Memory B cell (primary cell): ENCODE results near the gene ACAP3.
"Not testable (repeated sequence)": the region's sequence is repeated elsewhere in the genome, so short reads cannot be mapped to it uniquely, and the experiment has no call there.

Experiments used
- ATAC-seq: fragments of 150-1000 bp; cut with Tn5 transposase; 2 replicates; pipeline ENCODE4 v1.10.0; 2021; ENCODE audit warnings: low read depth, mild to moderate bottlenecking, moderate library complexity
- DNase-seq, 2 donors: peaks; one replicate each; pipeline ENCODE4 v3.0.0; 2022; ENCODE audit warnings: low spot score in 2 of 2
- H3K27ac Mint-ChIP-seq: one replicate; pipeline ENCODE4 v1.8.0; 2022; ENCODE audit warnings: mild to moderate bottlenecking, moderate library complexity, mixed read lengths
- H3K27me3 Mint-ChIP-seq: one replicate; pipeline ENCODE4 v1.8.0; 2022; ENCODE audit warnings: mixed read lengths
- H3K36me3 Mint-ChIP-seq: one replicate; pipeline ENCODE4 v1.8.0; 2022; ENCODE audit warnings: mild to moderate bottlenecking, mixed read lengths
- H3K4me1 Mint-ChIP-seq: one replicate; pipeline ENCODE4 v1.8.0; 2022; ENCODE audit warnings: mixed read lengths
- H3K4me3 Mint-ChIP-seq: one replicate; pipeline ENCODE4 v1.8.0; 2022; ENCODE audit warnings: mild to moderate bottlenecking, moderate library complexity, mixed read lengths
- H3K9me3 Mint-ChIP-seq: one replicate; pipeline ENCODE4 v1.8.0; 2022; ENCODE audit warnings: mixed read lengths

Gene ACAP3

DNA sequence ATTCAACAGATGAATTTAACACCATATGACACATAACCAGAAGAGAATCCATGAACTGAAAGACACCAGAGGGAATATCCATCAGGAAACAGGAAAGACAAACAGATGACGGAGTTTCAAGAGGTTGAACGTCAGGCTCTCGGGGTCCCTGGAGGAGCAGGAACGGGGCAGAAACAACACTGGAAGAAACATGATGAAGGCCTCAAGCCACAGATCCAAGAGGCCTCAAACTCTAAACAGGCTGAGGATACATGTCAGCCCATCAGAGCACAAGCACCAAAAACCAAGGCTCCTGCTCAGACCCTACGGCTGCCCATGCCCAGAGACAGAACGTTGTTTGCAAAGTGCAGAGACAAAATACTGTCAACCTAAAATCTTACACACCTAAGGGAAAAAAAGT lies 9.7 kb upstream of the ACAP3 start:
- Mint-ChIP-seq H3K27me3 (no peaks in the 10 kb centered on the region), H3K36me3 (peaks cover 12% of the 10 kb centered on the region), H3K9me3 (no peaks in the 10 kb centered on the region), H3K27ac (no peak overlapping the region), H3K4me1 (peaks cover 4% of the 10 kb centered on the region), H3K4me3 (no peak overlapping the region)
- no peak for DNase-seq
- no peak for ATAC-seq

DNA sequence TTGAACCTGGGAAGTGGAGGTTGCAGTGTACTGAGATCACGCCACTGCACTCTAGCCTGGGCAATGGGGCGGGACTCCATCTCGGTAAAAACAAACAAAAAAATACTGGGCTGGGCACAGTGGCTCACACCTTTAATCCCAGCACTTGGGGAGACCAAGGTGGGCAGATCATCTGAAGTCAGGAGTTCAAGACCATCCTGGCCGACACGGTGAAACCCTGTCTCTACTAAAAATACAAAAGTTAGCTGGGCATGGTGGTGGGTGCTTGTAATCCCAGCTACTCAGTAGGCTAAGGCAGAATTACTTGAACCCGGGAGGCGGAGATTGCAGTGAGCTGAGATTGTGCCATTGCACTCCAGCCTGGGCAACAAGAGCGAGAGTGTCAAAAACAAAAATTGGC lies 8.5 kb upstream of the ACAP3 start:
- H3K4me3 Mint-ChIP-seq, DNase-seq, ATAC-seq, H3K4me1 Mint-ChIP-seq, H3K9me3 Mint-ChIP-seq, H3K27me3 Mint-ChIP-seq, H3K36me3 Mint-ChIP-seq, H3K27ac Mint-ChIP-seq: not testable (repeated sequence)

DNA sequence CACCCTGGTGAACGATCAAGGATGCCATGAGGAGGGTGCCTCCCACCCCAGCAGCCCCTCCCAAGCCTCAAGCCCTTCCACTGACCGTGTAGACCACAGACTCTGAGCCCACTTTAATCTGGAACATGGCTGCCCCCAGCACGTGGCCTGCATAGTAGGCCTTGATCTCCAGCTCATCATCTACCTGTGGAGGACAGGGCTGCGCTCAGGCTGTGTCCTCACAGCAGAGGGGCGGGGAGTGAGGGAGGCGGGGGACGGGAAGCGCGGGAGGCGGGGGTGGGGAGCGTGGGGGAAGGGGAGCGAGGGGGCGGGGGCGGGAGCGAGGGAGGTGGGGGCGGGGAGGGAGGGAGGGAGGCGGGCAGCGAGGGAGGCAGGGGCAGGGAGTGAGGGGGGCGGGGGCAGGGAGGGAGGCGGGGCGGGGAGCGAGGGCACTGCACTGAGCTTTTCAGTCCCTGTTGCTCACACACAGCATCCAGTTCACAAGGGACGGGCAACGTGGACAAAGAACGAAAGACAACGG lies 7.8 kb upstream of the ACAP3 start:
- no peak overlapping the region for H3K27ac Mint-ChIP-seq
- no peaks in the 10 kb centered on the region for H3K27me3 Mint-ChIP-seq
- DNase-seq (no peak), ATAC-seq (no peak)
- H3K36me3 Mint-ChIP-seq, result peaks cover 9% of the 10 kb centered on the region
- H3K4me1 Mint-ChIP-seq, result no peaks in the 10 kb centered on the region
- no peaks in the 10 kb centered on the region for H3K9me3 Mint-ChIP-seq
- H3K4me3 Mint-ChIP-seq, result no peak overlapping the region

DNA sequence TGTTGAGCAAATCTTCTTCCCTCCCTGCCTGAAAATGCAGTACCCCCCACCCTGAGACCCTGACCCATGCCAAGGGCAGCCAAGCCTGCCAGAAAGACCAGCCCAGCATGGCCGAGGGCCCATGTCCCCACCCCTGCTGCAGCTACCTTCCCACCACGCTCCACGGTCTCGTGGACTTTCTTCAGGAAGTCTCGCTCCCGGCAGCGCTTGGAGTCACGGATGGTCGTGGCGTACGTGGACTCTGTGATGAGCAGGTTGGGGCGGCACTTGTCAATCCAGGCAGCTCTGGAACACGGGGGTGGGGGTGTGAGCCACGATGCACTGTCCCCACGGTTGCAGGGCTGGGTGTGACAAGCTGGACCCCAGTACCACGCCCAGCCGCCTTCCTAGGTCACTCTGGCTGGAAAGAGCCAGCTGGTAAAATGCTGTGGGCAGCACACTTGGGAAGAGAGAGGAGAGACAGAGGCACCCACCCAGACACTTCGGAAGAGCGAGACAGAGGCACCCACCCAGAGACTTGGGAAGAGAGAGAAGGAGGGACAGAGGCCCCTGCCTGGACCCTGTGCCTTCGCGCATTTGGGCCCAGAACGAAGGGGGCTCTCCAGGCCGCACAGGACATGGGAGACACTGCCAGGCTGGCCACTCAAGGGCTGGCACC lies 7.1 kb upstream of the ACAP3 start:
- no peak overlapping the region for H3K27ac Mint-ChIP-seq
- ATAC-seq (no peak), DNase-seq (no peak)
- H3K36me3 Mint-ChIP-seq, result peaks cover 9% of the 10 kb centered on the region
- no peaks in the 10 kb centered on the region for H3K4me1 Mint-ChIP-seq
- no peaks in the 10 kb centered on the region for H3K9me3 Mint-ChIP-seq
- H3K4me3 Mint-ChIP-seq, result no peak overlapping the region
- no peaks in the 10 kb centered on the region for H3K27me3 Mint-ChIP-seq

DNA sequence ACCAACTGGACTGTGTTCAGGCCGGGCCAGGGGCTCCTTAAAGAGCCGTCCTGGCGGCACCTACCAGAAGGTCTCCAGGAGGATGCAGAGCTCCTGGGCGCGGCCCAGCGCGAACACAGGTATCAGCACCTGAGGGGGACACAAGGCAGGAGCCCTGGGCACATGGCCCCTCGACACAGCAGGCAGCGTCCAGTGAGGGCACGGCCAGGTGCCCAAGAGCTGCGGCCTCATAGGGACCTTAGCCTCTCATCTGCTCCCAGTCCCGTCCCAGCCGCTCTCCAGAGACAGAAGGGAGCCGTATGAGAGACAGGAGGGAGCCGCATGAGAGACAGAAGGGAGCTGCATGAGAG lies 6.5 kb upstream of the ACAP3 start:
- Mint-ChIP-seq H3K4me3 (no peak overlapping the region), H3K36me3 (peaks cover 7% of the 10 kb centered on the region), H3K4me1 (no peaks in the 10 kb centered on the region), H3K27me3 (no peaks in the 10 kb centered on the region), H3K9me3 (no peaks in the 10 kb centered on the region), H3K27ac (no peak overlapping the region)
- ATAC-seq (no peak), DNase-seq (no peak)

DNA sequence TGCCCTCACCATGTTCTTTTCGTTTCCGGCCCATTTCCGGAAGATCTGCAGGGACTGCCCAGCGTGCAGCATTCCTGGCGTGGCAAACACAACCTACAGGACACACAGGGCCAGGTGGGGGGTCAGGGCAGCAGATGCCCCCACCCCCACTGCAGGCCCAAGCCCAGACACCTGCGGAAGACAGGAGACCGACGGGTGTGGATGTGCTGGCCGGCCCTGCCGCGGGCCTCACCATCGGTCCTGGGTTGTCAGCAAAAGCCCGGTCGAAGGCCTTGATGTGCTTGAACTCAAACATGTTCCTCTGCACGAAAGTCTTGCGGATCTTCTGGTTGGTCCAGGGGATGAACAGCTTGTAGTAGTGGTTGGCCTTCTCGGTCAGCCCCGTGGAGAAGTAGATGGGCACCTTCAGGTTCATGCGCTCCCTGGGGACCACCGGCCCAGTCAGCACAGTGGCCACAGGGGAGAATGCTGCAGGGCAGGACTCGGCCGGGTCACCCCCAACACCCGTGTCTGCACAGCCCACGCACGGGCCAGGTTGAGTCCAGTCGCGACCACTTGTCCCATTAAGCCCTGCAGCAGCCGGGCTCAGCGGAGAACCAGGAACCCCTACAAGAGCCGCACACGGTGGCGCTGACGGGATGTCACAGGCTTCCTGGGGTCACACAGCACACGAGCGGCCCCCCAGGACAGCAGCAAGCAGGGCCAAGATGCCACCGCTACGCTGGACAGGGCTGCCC lies 5.9 kb upstream of the ACAP3 start:
- no peak overlapping the region for H3K27ac Mint-ChIP-seq
- peaks cover 7% of the 10 kb centered on the region for H3K36me3 Mint-ChIP-seq
- H3K4me1 Mint-ChIP-seq, result no peaks in the 10 kb centered on the region

DNA sequence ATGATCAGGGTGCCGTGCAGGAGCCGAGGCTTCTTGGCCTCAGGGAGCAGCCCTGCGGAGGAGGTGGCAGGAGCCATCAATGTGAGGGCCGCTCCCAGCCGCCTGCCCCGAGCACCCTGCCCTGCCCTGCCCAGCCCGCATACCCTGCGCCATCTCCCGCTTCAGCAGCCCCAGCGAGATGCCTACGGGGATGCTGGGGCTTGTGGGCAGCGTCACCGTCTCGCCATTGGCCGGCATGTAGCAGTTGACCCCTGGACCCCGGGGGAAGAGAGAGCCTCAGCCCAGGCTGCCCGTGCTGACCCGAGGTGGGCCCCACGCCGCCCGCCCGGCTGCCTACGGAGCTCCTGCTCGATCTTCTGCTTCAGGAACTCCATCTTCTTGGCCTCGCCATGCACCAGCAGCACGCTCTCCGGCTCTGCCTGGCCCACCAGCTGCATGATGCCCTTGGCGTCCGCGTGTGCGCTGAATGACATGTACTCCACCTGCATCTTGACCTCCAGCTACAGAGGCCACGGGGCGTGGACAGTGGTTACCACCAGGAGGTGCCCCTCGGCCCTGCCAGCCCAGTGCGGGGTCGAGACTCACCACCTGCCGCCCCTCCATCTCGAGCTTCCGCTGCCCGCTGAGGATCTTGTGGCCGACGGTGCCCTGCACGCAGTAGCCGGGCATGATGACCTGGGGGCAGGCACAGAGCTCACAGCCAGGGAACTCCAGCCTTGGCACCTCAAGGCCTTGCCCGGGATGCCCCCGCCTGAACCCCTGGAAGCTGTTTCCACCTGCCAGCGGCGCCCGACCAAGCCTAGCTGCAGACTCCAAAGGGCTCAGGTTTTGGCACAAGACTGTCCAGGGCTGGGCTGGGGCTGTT lies 5.0 kb upstream of the ACAP3 start:
- Mint-ChIP-seq H3K4me1 (no peaks in the 10 kb centered on the region), H3K9me3 (no peaks in the 10 kb centered on the region), H3K36me3 (peaks cover 7% of the 10 kb centered on the region), H3K27me3 (no peaks in the 10 kb centered on the region), H3K27ac (no peak overlapping the region), H3K4me3 (no peak overlapping the region)
- DNase-seq (no peak), ATAC-seq (no peak)

More for the DNA sequence above, 5.9 kb upstream of the ACAP3 start:
- H3K9me3 Mint-ChIP-seq, result no peaks in the 10 kb centered on the region
- no peak for DNase-seq
- no peak overlapping the region for H3K4me3 Mint-ChIP-seq
- no peak for ATAC-seq
- no peaks in the 10 kb centered on the region for H3K27me3 Mint-ChIP-seq

DNA sequence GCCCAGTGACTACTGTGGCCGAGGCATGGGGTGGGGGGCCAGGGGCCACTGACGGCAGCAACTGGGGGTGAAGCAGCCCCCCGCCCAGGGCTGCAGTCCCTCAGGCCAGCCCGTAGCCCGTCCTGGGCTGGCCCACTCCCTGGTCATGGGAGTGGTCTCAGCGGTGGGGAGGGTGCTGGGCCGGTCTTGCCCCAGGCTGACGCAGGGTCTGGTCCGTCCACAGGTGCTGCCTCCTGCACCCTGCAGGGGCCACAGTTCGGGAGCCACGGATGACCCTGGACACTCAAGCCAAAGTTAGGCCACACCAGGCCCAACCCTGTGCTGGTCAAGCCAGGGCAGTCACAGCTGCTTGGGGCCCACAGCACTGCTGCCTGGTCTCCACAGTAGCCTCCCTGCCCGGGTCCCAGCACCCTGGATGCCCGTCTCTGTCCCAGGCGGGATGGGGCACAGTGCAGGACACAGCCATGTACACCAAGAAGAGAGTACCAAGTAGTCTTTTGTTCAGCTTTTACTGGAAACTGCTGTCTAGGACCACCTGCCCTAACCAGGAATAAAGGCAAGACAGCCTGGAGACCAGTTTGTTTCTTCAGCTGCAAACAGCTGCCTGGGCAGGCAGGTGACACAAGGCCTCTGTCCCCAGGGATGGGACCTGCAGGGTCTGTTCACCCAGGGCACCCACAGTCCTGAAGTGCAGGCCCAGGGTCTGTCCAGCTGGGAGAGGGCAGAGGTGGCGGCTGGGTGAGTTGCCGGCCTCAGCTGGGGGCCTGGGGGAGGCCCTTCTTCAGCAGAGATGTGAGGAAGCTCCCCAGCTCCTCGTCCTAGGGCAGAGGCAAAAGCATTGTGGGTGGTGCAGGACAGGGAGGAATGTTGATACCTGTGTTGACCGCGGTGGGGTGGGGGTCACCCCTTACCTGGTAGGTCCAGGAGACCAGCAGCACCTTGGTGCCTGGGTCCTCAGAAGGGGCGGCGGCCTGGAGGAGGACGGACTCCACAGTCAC lies 3.7 kb upstream of the ACAP3 start:
- ATAC-seq (no peak), DNase-seq (no peak)
- H3K4me3 Mint-ChIP-seq, result no peak overlapping the region
- peaks cover 5% of the 10 kb centered on the region for H3K36me3 Mint-ChIP-seq
- H3K9me3 Mint-ChIP-seq, result no peaks in the 10 kb centered on the region
- H3K27ac Mint-ChIP-seq, result no peak overlapping the region
- no peaks in the 10 kb centered on the region for H3K27me3 Mint-ChIP-seq
- peaks cover 8% of the 10 kb centered on the region for H3K4me1 Mint-ChIP-seq

DNA sequence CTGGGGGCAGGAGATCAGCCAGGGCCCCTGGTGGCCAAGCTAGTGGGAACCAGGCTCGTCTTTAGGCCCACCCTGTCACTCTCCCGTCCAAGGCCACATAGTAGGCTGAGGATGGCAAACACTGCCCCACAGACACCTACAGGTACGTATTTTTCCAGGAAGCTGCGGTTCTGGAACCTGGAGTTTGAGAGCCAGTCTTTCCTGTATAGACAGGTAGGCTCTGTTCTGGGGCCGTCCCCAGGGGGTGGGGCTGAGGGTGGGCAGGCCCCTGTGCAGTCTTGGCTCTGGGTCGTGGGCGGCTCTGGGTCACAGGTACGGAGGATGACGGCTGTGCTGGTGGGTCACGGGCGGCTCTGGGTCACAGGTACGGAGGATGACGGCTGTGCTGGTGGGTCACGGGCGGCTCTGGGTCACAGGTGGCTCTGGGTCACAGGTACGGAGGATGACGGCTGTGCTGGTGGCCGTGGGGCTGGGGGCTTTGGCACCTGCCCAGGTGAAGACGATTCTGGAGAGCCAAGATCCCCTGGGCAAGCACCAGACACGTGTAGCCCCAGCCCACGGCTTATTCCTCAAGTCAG lies 2.8 kb upstream of the ACAP3 start:
- ATAC-seq (no peak), DNase-seq (no peak)
- Mint-ChIP-seq H3K4me1 (peaks cover 15% of the 10 kb centered on the region), H3K27ac (no peak overlapping the region), H3K36me3 (peaks cover 5% of the 10 kb centered on the region), H3K4me3 (peak overlapping the region; percentile 47), H3K27me3 (no peaks in the 10 kb centered on the region), H3K9me3 (no peaks in the 10 kb centered on the region)

DNA sequence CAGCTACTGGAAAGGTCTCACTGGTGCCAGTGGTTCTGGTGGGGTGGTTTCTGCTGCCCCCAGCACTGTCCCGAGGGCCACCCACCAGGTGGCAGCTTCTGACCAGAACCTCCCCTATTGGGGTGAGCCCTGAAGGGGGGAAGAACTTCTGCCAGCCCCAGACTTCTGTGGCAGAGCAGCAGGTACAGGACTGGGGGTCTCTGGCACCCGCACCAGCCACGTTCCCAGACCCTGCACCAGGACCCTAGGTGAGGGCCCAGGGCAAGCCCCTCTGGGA lies 2.3 kb upstream of the ACAP3 start:
- H3K27ac Mint-ChIP-seq, result no peak overlapping the region
- no peaks in the 10 kb centered on the region for H3K9me3 Mint-ChIP-seq
- no peaks in the 10 kb centered on the region for H3K27me3 Mint-ChIP-seq
- H3K4me3 Mint-ChIP-seq, result peak overlapping the region; percentile 83
- no peak for ATAC-seq
- peaks cover 17% of the 10 kb centered on the region for H3K4me1 Mint-ChIP-seq
- no peak for DNase-seq
- H3K36me3 Mint-ChIP-seq, result peaks cover 5% of the 10 kb centered on the region

DNA sequence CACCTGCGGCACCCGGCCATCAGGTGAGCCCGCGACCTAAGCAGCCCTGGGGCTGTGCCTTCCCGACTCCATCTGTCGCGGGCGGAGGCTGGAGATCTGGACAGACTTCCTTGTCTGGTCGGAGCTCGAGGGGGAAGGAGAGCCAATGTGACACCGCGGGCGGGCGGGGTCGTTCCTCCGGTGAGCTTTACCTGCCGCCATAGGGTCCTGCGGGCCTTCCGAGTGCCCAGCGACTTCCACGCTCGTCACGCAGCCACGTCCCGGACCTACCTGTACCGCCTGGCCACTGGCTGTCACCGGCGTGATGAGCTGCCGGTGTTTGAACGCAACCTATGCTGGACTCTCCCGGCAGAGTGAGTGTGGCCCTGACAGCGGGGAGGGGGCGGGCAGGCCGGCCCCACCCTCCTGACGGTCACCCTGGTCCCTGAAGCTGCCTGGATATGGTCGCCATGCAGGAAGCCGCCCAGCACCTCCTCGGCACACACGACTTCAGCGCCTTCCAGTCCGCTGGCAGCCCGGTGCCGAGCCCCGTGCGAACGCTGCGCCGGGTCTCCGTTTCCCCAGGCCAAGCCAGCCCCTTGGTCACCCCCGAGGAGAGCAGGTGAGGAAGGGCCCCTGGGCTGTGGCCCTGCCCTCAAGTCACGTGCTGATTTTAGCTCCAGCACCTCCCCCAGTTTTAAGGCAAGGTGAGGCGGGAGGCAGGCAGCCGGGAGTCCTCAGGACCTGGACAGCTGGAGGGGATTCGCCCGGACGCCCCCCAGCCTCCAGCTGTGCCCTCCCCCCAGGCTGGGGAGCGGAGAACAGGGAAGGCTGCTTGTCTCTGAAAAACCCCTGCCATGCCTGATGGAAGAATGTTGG lies 1.8 kb upstream of the ACAP3 start:
- H3K4me3 Mint-ChIP-seq, result peak overlapping the region; percentile 83
- no peak for DNase-seq
- no peak for ATAC-seq
- H3K9me3 Mint-ChIP-seq, result no peaks in the 10 kb centered on the region
- peaks cover 2% of the 10 kb centered on the region for H3K36me3 Mint-ChIP-seq
- H3K27ac Mint-ChIP-seq, result no peak overlapping the region
- peaks cover 19% of the 10 kb centered on the region for H3K4me1 Mint-ChIP-seq
- H3K27me3 Mint-ChIP-seq, result no peaks in the 10 kb centered on the region

DNA sequence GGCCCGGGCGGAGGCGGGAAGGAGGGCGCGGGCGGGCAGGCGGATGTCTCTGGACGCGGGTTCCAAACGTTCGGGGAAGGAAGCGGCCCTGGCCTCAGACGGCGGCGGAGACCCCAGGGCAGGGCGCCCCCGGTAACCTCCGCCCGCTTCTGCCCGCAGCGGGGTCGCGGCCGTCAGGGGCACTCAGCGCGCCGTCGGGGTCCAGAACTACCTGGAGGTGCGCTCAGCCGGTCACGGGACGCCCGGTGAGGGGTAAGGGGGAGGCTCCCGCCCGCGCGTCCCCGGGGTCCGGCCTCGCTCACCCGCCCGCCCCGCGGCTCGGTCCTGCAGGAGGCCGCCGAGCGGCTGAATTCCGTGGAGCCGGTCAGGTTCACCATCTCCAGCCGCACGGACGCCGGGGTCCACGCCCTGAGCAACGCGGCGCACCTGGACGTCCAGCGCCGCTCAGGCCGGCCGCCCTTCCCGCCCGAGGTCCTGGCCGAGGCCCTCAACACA lies 1.1 kb upstream of the ACAP3 start:
- DNase-seq, result peak in 1 of 2 donors; percentile 72
- peaks cover 21% of the 10 kb centered on the region for H3K4me1 Mint-ChIP-seq
- H3K27ac Mint-ChIP-seq, result peak overlapping the region; percentile 70
- H3K36me3 Mint-ChIP-seq, result peaks cover 2% of the 10 kb centered on the region
- no peak for ATAC-seq
- no peaks in the 10 kb centered on the region for H3K9me3 Mint-ChIP-seq
- H3K27me3 Mint-ChIP-seq, result no peaks in the 10 kb centered on the region
- H3K4me3 Mint-ChIP-seq, result peak overlapping the region; percentile 87
